Activated T-helper 17 cell treated with anti-CD3 and anti-CD28 coated beads, Interleukin-2, amount 50 U/mL, for 72 hours (primary cell): ENCODE data around the gene SCGB1D1. TPM values are rescaled to one million over a fixed set of nuclear protein-coding genes. Genes with fewer than 3 reads are reported as not detected.

Experiments used
- ATAC-seq: fragments of 150-1000 bp; cut with Tn5 transposase; replicated peaks from 2 replicates; pipeline ENCODE4 v1.10.0; 2021; ENCODE audit warnings: mild to moderate bottlenecking, moderate library complexity
- H3K27ac Mint-ChIP-seq: one replicate; pipeline ENCODE4 v1.8.0; 2022; ENCODE audit warnings: mixed read lengths
- H3K27me3 Mint-ChIP-seq: one replicate; pipeline ENCODE4 v1.8.0; 2022; ENCODE audit warnings: mixed read lengths
- H3K36me3 Mint-ChIP-seq: one replicate; pipeline ENCODE4 v1.8.0; 2022; ENCODE audit warnings: low read depth, mild to moderate bottlenecking, mixed read lengths
- H3K4me1 Mint-ChIP-seq: one replicate; pipeline ENCODE4 v1.8.0; 2022; ENCODE audit warnings: mixed read lengths
- H3K4me3 Mint-ChIP-seq: one replicate; pipeline ENCODE4 v1.8.0; 2022; ENCODE audit warnings: mild to moderate bottlenecking, mixed read lengths
- H3K9me3 Mint-ChIP-seq: one replicate; pipeline ENCODE4 v1.8.0; 2022; ENCODE audit warnings: mixed read lengths
- total RNA-seq, 2 donors: library from RNA; stranded (reverse); gene quantifications; one replicate each; pipeline ENCODE4 v1.2.3, GENCODE V29; 2022

SCGB1D1 gene
- total RNA-seq, 2 donors from 2014 or later: not detected

DNA sequence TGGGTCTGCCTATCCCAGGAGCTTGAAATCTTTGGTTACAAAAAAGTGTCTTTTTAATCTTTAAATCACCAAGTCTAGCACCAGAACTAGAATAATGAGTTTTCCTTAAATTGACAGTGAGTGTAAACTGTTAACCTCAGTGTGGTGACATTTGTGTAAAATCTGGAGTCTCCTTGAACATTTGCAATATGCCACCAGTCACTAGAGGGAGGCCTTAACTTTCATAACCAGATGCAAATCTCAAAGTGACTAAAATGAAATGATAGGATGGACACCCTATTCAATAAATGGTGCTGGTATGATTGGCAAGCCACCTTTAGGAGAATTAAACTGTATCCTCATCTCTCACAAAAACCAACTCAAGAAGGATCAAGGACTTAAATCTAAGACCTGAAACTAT, 43.7 kb downstream of the SCGB1D1 start:
- Mint-ChIP-seq H3K9me3 (no peaks in the 10 kb centered on the region), H3K27me3 (peaks cover 46% of the 10 kb centered on the region), H3K36me3 (no peaks in the 10 kb centered on the region), H3K4me3 (no peak overlapping the region), H3K27ac (no peak overlapping the region), H3K4me1 (no peaks in the 10 kb centered on the region)
- ATAC-seq: no peak

DNA sequence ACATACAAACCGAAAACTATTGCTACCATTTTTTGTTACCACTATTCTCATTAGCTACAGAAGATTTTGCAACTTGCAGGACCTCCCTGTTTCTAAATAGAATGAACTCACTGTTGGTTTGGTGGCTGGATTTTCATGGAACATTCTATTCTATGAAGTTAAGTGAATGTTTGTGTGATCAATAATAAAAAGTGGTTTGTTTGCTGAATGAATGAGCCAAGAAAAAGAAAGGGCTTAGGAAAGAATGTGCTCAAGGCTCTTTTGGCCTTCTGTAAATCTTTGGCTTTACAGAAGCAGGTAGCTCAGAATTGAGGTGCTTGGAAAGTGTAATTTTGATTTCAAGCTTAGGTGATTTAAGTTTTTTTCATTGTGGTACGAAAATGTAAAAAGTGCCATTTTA, 46.2 kb downstream of the SCGB1D1 start:
- H3K36me3 Mint-ChIP-seq: no peaks in the 10 kb centered on the region
- peaks cover 41% of the 10 kb centered on the region for H3K27me3 Mint-ChIP-seq
- no peak overlapping the region for H3K27ac Mint-ChIP-seq
- no peaks in the 10 kb centered on the region for H3K9me3 Mint-ChIP-seq
- no peaks in the 10 kb centered on the region for H3K4me1 Mint-ChIP-seq
- H3K4me3 Mint-ChIP-seq: no peak overlapping the region
- ATAC-seq: no peak

DNA sequence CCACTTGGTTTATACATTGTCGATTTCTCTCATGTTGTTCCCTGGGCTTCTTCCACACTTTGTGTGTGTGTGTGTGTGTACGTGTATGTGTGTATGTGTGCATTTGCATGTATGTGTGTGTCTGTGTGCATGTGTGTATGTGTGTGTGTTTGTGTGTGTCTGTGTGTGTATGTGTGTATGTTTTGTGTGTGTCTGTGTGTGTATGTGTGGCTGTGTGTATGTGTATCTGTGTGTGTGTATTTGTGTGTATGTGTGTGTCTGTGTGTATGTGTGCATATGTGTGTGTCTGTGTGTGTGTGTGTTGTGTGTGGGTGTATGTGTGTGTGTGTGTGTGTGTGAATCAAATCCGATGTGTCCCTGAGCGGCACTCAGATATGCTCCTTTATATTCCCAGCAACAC, 47.5 kb downstream of the SCGB1D1 start:
- no peak for ATAC-seq
- Mint-ChIP-seq H3K27ac (no peak overlapping the region), H3K9me3 (no peaks in the 10 kb centered on the region), H3K36me3 (no peaks in the 10 kb centered on the region), H3K4me3 (no peak overlapping the region), H3K27me3 (peaks cover 38% of the 10 kb centered on the region), H3K4me1 (no peaks in the 10 kb centered on the region)

DNA sequence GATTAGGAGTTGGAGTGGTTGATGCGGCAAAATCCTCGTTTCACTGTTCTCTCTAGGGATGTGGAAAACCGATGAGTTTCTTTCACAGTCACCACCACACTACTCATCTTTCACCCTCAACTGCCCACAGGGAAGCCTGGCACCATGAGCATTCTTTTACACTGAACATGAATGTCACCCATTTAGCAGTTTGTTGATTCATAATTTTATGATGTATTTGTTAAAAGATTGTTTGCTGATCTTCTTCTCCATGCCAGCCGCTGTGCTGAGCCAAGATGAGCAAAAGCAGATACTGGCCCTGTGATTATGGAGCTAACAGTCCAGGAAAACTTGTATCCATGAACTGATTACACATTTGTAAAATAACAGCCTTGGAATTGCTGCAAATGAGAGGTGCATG, 48.1 kb downstream of the SCGB1D1 start:
- H3K4me1 Mint-ChIP-seq: no peaks in the 10 kb centered on the region
- no peak overlapping the region for H3K4me3 Mint-ChIP-seq
- no peak overlapping the region for H3K27ac Mint-ChIP-seq
- no peak for ATAC-seq
- no peaks in the 10 kb centered on the region for H3K36me3 Mint-ChIP-seq
- H3K27me3 Mint-ChIP-seq: peaks cover 39% of the 10 kb centered on the region
- H3K9me3 Mint-ChIP-seq: no peaks in the 10 kb centered on the region

DNA sequence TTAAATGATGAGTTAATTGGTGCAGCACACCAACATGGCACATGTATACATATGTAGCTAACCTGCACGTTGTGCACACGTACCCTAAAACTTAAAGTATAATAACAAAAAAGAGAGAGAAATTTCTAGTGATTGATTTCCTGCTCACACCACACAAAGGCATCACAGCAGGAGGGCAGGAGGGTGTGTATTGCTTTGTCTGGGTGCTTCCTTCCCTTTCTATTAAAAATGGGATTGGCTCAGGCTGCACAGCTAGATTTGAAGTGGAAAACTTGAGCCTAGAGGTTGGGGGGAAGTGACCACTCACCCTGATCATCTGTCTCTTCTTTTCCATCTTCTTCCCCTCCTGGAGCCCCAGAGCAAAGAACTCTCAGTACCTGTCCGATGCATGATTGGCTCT, 51.1 kb downstream of the SCGB1D1 start:
- H3K27ac Mint-ChIP-seq: no peak overlapping the region
- H3K4me1 Mint-ChIP-seq: no peaks in the 10 kb centered on the region
- no peaks in the 10 kb centered on the region for H3K36me3 Mint-ChIP-seq
- H3K9me3 Mint-ChIP-seq: no peaks in the 10 kb centered on the region
- peaks cover 32% of the 10 kb centered on the region for H3K27me3 Mint-ChIP-seq
- ATAC-seq: no peak
- H3K4me3 Mint-ChIP-seq: no peak overlapping the region

DNA sequence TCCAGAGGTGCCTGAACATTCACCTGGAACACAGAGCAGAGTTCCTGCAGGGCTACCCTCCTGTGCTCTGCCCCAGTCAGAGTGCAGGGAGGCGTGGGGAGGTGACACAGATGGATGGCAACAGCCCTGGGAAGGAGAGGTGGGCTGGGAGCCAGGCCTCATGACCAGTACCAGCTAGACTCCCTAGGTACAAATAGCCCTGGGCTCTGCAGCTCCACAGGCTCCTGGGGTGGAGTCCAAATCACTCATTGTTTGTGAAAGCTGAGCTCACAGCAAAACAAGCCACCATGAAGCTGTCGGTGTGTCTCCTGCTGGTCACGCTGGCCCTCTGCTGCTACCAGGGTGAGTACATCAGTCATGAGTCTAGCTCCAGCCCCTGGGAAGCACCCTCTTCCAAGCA, 52.0 kb downstream of the SCGB1D1 start, which contains the start of gene SCGB1D2:
SCGB1D2 (plus strand) TSS at position 219 of the 400 bp plus-strand sequence; CDS start at position 288, 69 bp downstream.
- ATAC-seq: no peak
- no peaks in the 10 kb centered on the region for H3K36me3 Mint-ChIP-seq
- no peaks in the 10 kb centered on the region for H3K4me1 Mint-ChIP-seq
- H3K27ac Mint-ChIP-seq: no peak within 1 kb of the TSS
- peaks cover 39% of the 10 kb centered on the region for H3K27me3 Mint-ChIP-seq
- H3K9me3 Mint-ChIP-seq: no peaks in the 10 kb centered on the region
- no peak within 1 kb of the TSS for H3K4me3 Mint-ChIP-seq

Other genes starting within 250 kb of the SCGB1D1 start
- under 1 TPM; 0.05 to 0.24 TPM for gene BEST1, start 239.9 kb upstream of the SCGB1D1 start, total RNA-seq
- 1,000 to 10,000 TPM in 1 of 2 donors, 100 to 1,000 TPM in 1; 701 to 1,114 TPM for gene FTH1, start 222.6 kb upstream of the SCGB1D1 start, total RNA-seq
- gene INCENP, start 66.2 kb upstream of the SCGB1D1 start, total RNA-seq: 100 to 1,000 TPM; 125 to 142 TPM
- not detected for gene SCGB2A1, start 18.5 kb downstream of the SCGB1D1 start, total RNA-seq
- not detected for gene SCGB1D2, start 52.0 kb downstream of the SCGB1D1 start, total RNA-seq
- not detected for gene SCGB2A2, start 79.9 kb downstream of the SCGB1D1 start, total RNA-seq
- not detected for gene SCGB1D4, start 108.9 kb downstream of the SCGB1D1 start, total RNA-seq
- gene ASRGL1, start 147.2 kb downstream of the SCGB1D1 start, total RNA-seq: 1 to 10 TPM; 1.3 to 2.2 TPM
- gene SCGB1A1, start 228.8 kb downstream of the SCGB1D1 start, total RNA-seq: not detected